ENCODE measurements around the gene RBBP9. TPM values are rescaled to one million over a fixed set of nuclear protein-coding genes. Genes with fewer than 3 reads are reported as not detected.

The RBBP9 gene
- total and polyA plus RNA-seq, 9 of the 15 experiments (the other 6 are each of a cell fraction or from before 2014, with no cell fraction given), result 0.94 to 4.4 (median 2.5) TPM

- no peak for DNase-seq (ENCODE audit: extremely low read depth in 1 of 4, low spot score in 3 of 4)
- 100% methylated on average over 1 of the region's 1 CpG for WGBS (ENCODE audit: insufficient coverage, low coverage, missing lambda C conversion rate)
- H2AFZ ChIP-seq (ENCODE audit: low read depth, low read length), result no peak overlapping the region
- H3K9ac ChIP-seq (ENCODE audit: insufficient read depth in 1 of 2, low read depth in 2 of 2, low read length in 2 of 2), result no peak overlapping the region
- ChIA-PET CTCF (ENCODE audit: low intra/inter-chr PET ratio) (no interaction called here), POLR2A (interaction anchor here (0.6 kb wide), 1 partner anchor 382 kb away, joined by 3 read pairs; no protein-coding TSS in a partner anchor)
- H3K27ac ChIP-seq (ENCODE audit: extremely low read depth, low read depth, low read length), result no peak overlapping the region
- in situ Hi-C loops (cut with MboI), result no loop called here
- no peak for TF ChIP-seq NFE2L1 (tag; IDR thresholded peaks at IDR 0.05; ENCODE audit: borderline replicate concordance, low read depth)
- TF ChIP-seq FOXJ3 (CRISPR knock-in tag; IDR thresholded peaks at IDR 0.05), result no peak
- no peak for TF ChIP-seq ELF4 (CRISPR knock-in tag; IDR thresholded peaks at IDR 0.05)
- TF ChIP-seq ZNF354B (CRISPR knock-in tag; IDR thresholded peaks at IDR 0.05), result no peak
- TF ChIP-seq MCM3 (IDR thresholded peaks at IDR 0.05), result no peak
- TF ChIP-seq HNRNPUL1 (IDR thresholded peaks at IDR 0.05; ENCODE audit: low read length), result no peak
- TF ChIP-seq ZNF12 (CRISPR knock-in tag; IDR thresholded peaks at IDR 0.05), result no peak
- no peak for TF ChIP-seq CREB5 (CRISPR knock-in tag; IDR thresholded peaks at IDR 0.05)
- TF ChIP-seq GATAD2B (IDR thresholded peaks at IDR 0.05; ENCODE audit: borderline replicate concordance), result no peak
- TF ChIP-seq MYBL2 (IDR thresholded peaks at IDR 0.05; ENCODE audit: low read depth), result no peak
- no peak for TF ChIP-seq MYBL2 (CRISPR knock-in tag; IDR thresholded peaks at IDR 0.05; ENCODE audit: borderline replicate concordance)
- no peak for TF ChIP-seq PML (IDR thresholded peaks at IDR 0.05; ENCODE audit: low read length)
- TF ChIP-seq PTRF (tag; IDR thresholded peaks at IDR 0.05), result no peak
- no peak for TF ChIP-seq FOXM1 (IDR thresholded peaks at IDR 0.05; ENCODE audit: low read depth)
- TF ChIP-seq FOXM1 (CRISPR knock-in tag; IDR thresholded peaks at IDR 0.05; ENCODE audit: low read depth), result no peak
- TF ChIP-seq, protein P1, sequence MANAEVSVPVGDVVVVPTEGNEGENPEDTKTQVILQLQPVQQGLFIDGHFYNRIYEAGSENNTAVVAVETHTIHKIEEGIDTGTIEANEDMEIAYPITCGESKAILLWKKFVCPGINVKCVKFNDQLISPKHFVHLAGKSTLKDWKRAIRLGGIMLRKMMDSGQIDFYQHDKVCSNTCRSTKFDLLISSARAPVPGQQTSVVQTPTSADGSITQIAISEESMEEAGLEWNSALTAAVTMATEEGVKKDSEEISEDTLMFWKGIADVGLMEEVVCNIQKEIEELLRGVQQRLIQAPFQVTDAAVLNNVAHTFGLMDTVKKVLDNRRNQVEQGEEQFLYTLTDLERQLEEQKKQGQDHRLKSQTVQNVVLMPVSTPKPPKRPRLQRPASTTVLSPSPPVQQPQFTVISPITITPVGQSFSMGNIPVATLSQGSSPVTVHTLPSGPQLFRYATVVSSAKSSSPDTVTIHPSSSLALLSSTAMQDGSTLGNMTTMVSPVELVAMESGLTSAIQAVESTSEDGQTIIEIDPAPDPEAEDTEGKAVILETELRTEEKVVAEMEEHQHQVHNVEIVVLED (CRISPR knock-in tag; IDR thresholded peaks at IDR 0.05), result no peak
- BruUV-seq (replicated peaks), result no TSS peak
- H3K4me2 ChIP-seq (ENCODE audit: insufficient read depth, low read length), result no peak overlapping the region
- H4K20me1 ChIP-seq (replicated peaks; ENCODE audit: control insufficient read depth, insufficient read depth, low read length), result no peaks in the 10 kb centered on the region
- FAIRE-seq, result no peak
- H3K9me1 ChIP-seq (ENCODE audit: control insufficient read depth, insufficient read depth, low read length), result no peaks in the 10 kb centered on the region
- H3K27me3 ChIP-seq (ENCODE audit: control insufficient read depth in 2 of 2, insufficient read depth in 2 of 2, low read length in 2 of 2), result no peaks in the 10 kb centered on the region
- H3K36me3 ChIP-seq (ENCODE audit: control insufficient read depth, insufficient read depth, low read length), result peaks cover 58% of the 10 kb centered on the region; the same call in 2 of the 3 replicates
- no peaks in the 10 kb centered on the region for H3K79me2 ChIP-seq (ENCODE audit: control insufficient read depth, insufficient read depth, low read length)
- no peaks in the 10 kb centered on the region for H3K4me1 ChIP-seq (replicated peaks in 1 of 2; ENCODE audit: control insufficient read depth in 2 of 2, insufficient read depth in 2 of 2, low read length in 2 of 2)
- H3K4me3 ChIP-seq, result no peak overlapping the region
- ATAC-seq, result no peak
- no peaks in the 10 kb centered on the region for H3K9me3 ChIP-seq (replicated peaks; ENCODE audit: control insufficient read depth, insufficient read depth, low read depth, low read length)
- intact Hi-C loops (cut with micrococcal nuclease), result no loop called here
Measured at GRCh38 chr20:18477821-18478220, 19.2 kb downstream of the RBBP9 start.

All from K562 (cell line).